ENCODE measurements around the gene PASK. TPM values are rescaled to one million over a fixed set of nuclear protein-coding genes. Genes with fewer than 3 reads are reported as not detected.
A peak's percentile ranks its signal among the peaks of the same experiment; 100 is the strongest.

Gene PASK
- total and polyA plus RNA-seq, 2 donors (not counting 1 experiment from before 2014, with no cell fraction given), result 48.2 to 144 TPM

GRCh38 chr2:241065355-241065803, 83.9 kb downstream of the PASK start:
- peaks cover 4% of the 10 kb centered on the region for H3K4me1 Mint-ChIP-seq
- ChIA-PET CTCF (interaction anchor here (0.6 kb wide), 2 partner anchors 68 to 581 kb away, joined by 3 to 4 read pairs; no protein-coding TSS in a partner anchor), POLR2A (interaction anchor here (0.6 kb wide), 1 partner anchor 119 kb away, joined by 3 read pairs; no protein-coding TSS in a partner anchor)
- H3K36me3 ChIP-seq (replicated peaks in 1 of 2; ENCODE audit: control extremely low read depth in 1 of 2, control insufficient read depth in 1 of 2, extremely low read depth in 1 of 2, insufficient read depth in 2 of 2, low read length in 1 of 2), result no peaks in the 10 kb centered on the region
- intact Hi-C loops (cut with micrococcal nuclease), result no loop called here
- H3K9me3 ChIP-seq (ENCODE audit: control extremely low read depth in 1 of 3, control insufficient read depth in 2 of 3, insufficient read depth in 1 of 3, low read length in 2 of 3), result no peaks in the 10 kb centered on the region
- no peaks in the 10 kb centered on the region for H3K9me3 Mint-ChIP-seq (ENCODE audit: insufficient read depth)
- no peak overlapping the region for H3K4me2 ChIP-seq (replicated peaks; ENCODE audit: low read depth, low read length, poor library complexity, severe bottlenecking)
- no peaks in the 10 kb centered on the region for H3K79me2 ChIP-seq (ENCODE audit: control insufficient read depth, insufficient read depth, low read length)
- WGBS (ENCODE audit: insufficient coverage), result 97% methylated on average over 27 of the region's 27 CpGs
- peaks cover 0 to 6% (median 0%) of the 10 kb centered on the region in 4 experiments for H3K27me3 ChIP-seq (replicated peaks in 1 of 4; ENCODE audit: control extremely low read depth in 1 of 4, control insufficient read depth in 3 of 4, insufficient read depth in 4 of 4, low read length in 3 of 4)
- no peak overlapping the region for H3K4me3 Mint-ChIP-seq
- no peak for TF ChIP-seq CTCF (IDR thresholded peaks at IDR 0.05)
- no peak for TF ChIP-seq EZH2 (IDR thresholded peaks at IDR 0.05; ENCODE audit: borderline replicate concordance, insufficient read depth, low read depth, low read length, poor library complexity, severe bottlenecking)
- no peak overlapping the region for H3K27ac Mint-ChIP-seq
- H3K4me3 ChIP-seq (ENCODE audit: control extremely low read depth in 1 of 5, extremely low read depth in 1 of 5, insufficient read depth in 1 of 5, low read depth in 2 of 5, low read length in 4 of 5), result no peak overlapping the region
- H3K9ac ChIP-seq (ENCODE audit: low read length), result no peak overlapping the region
- ATAC-seq (ENCODE audit: low read depth), result no peak
- no peak overlapping the region for H3K27ac ChIP-seq (ENCODE audit: low read length in 2 of 2)
- peaks cover 3 to 9% of the 10 kb centered on the region in 2 donors for H3K4me1 ChIP-seq (ENCODE audit: control insufficient read depth in 2 of 2, insufficient read depth in 2 of 2, low read length in 2 of 2)
- no peaks in the 10 kb centered on the region for H4K20me1 ChIP-seq (ENCODE audit: control insufficient read depth, insufficient read depth, low read length, poor library complexity, severe bottlenecking)
- H2AFZ ChIP-seq (ENCODE audit: insufficient read depth, low read depth, low read length, poor library complexity, severe bottlenecking), result no peak overlapping the region
- no peaks in the 10 kb centered on the region for H3K27me3 Mint-ChIP-seq
- DNase-seq, result no peak

- H3K27me3 Mint-ChIP-seq, result no peaks in the 10 kb centered on the region
- Histone ChIP-seq H4K20me1 (ENCODE audit: control insufficient read depth, insufficient read depth, low read length, poor library complexity, severe bottlenecking) (no peaks in the 10 kb centered on the region), H3K36me3 (replicated peaks in 1 of 2; ENCODE audit: control extremely low read depth in 1 of 2, control insufficient read depth in 1 of 2, extremely low read depth in 1 of 2, insufficient read depth in 2 of 2, low read length in 1 of 2) (no peaks in the 10 kb centered on the region), H3K79me2 (ENCODE audit: control insufficient read depth, insufficient read depth, low read length) (no peaks in the 10 kb centered on the region), H2AFZ (ENCODE audit: insufficient read depth, low read depth, low read length, poor library complexity, severe bottlenecking) (no peak overlapping the region), H3K4me2 (replicated peaks; ENCODE audit: low read depth, low read length, poor library complexity, severe bottlenecking) (peak overlapping the region; percentile 76), H3K9me3 (ENCODE audit: control extremely low read depth in 1 of 3, control insufficient read depth in 2 of 3, insufficient read depth in 1 of 3, low read length in 2 of 3) (no peaks in the 10 kb centered on the region), H3K27me3 (replicated peaks in 1 of 4; ENCODE audit: control extremely low read depth in 1 of 4, control insufficient read depth in 3 of 4, insufficient read depth in 4 of 4, low read length in 3 of 4) (peaks cover 0 to 6% (median 0%) of the 10 kb centered on the region in 4 experiments), H3K27ac (ENCODE audit: low read length in 2 of 2) (no peak overlapping the region), H3K9ac (ENCODE audit: low read length) (no peak overlapping the region), H3K4me1 (ENCODE audit: control insufficient read depth in 2 of 2, insufficient read depth in 2 of 2, low read length in 2 of 2) (peaks cover 3 to 9% of the 10 kb centered on the region in 2 donors), H3K4me3 (ENCODE audit: control extremely low read depth in 1 of 5, extremely low read depth in 1 of 5, insufficient read depth in 1 of 5, low read depth in 2 of 5, low read length in 4 of 5) (no peak overlapping the region)
- H3K27ac Mint-ChIP-seq, result no peak overlapping the region
- TF ChIP-seq EZH2 (IDR thresholded peaks at IDR 0.05; ENCODE audit: borderline replicate concordance, insufficient read depth, low read depth, low read length, poor library complexity, severe bottlenecking) (no peak), CTCF (IDR thresholded peaks at IDR 0.05) (no peak)
- DNase-seq (no peak), ATAC-seq (ENCODE audit: low read depth) (no peak)
- ChIA-PET POLR2A (interaction anchor here (0.6 kb wide), 1 partner anchor 119 kb away, joined by 3 read pairs; no protein-coding TSS in a partner anchor), CTCF (interaction anchor here (0.6 kb wide), 1 partner anchor 69 kb away, joined by 4 read pairs; no protein-coding TSS in a partner anchor)
- no peaks in the 10 kb centered on the region for H3K9me3 Mint-ChIP-seq (ENCODE audit: insufficient read depth)
- peaks cover 4% of the 10 kb centered on the region for H3K4me1 Mint-ChIP-seq
- WGBS (ENCODE audit: insufficient coverage), result 94% methylated on average over 17 of the region's 23 CpGs
- intact Hi-C loops (cut with micrococcal nuclease), result loop anchor here (1.0 to 5.0 kb wide), 2 partner anchors 23 to 68 kb away; partner anchors contain the start of gene SNED1
- H3K4me3 Mint-ChIP-seq, result no peak overlapping the region
Observed at GRCh38 chr2:241064802-241065354, 84.4 kb downstream of the PASK start.

All from B cell (primary cell).